ENCODE measurements around the gene ACADM.
"Not testable (repeated sequence)": the region's sequence is repeated elsewhere in the genome, so short reads cannot be mapped to it uniquely, and the experiment has no call there.

The ACADM gene

GRCh38 chr1:75736016-75736415, 11.5 kb downstream of the ACADM start:
- DNase-seq (ENCODE audit: low read depth, low spot score) = no peak

- no peak for DNase-seq (ENCODE audit: low read depth, low spot score)
Observed at GRCh38 chr1:75742047-75742625, 17.6 kb downstream of the ACADM start.

- DNase-seq (ENCODE audit: low read depth, low spot score) = no peak
Observed at GRCh38 chr1:75745276-75745675, 20.8 kb downstream of the ACADM start.

- DNase-seq (ENCODE audit: low read depth, low spot score) = not testable (repeated sequence)
Observed at GRCh38 chr1:75757210-75757609, 32.7 kb downstream of the ACADM start.

GRCh38 chr1:75758543-75758942, 34.0 kb downstream of the ACADM start:
- not testable (repeated sequence) for DNase-seq (ENCODE audit: low read depth, low spot score)

GRCh38 chr1:75764057-75764655, 39.6 kb downstream of the ACADM start:
- no peak for DNase-seq (ENCODE audit: low read depth, low spot score)

- DNase-seq (ENCODE audit: low read depth, low spot score) = peak; percentile 66
Observed at GRCh38 chr1:75765697-75766355, 41.3 kb downstream of the ACADM start.

GRCh38 chr1:75768016-75768415, 43.5 kb downstream of the ACADM start:
- peak; percentile 37 for DNase-seq (ENCODE audit: low read depth, low spot score)

GRCh38 chr1:75770761-75771160, 46.3 kb downstream of the ACADM start:
- no peak for DNase-seq (ENCODE audit: low read depth, low spot score)

GRCh38 chr1:75771978-75772377, 47.5 kb downstream of the ACADM start:
- no peak for DNase-seq (ENCODE audit: low read depth, low spot score)

GRCh38 chr1:75777812-75778211, 53.3 kb downstream of the ACADM start:
- DNase-seq (ENCODE audit: low read depth, low spot score) = not testable (repeated sequence)

GRCh38 chr1:75778694-75779093, 54.2 kb downstream of the ACADM start:
- DNase-seq (ENCODE audit: low read depth, low spot score) = not testable (repeated sequence)

GRCh38 chr1:75780183-75780582, 55.7 kb downstream of the ACADM start:
- DNase-seq (ENCODE audit: low read depth, low spot score) = not testable (repeated sequence)

GRCh38 chr1:75783920-75784319, 59.4 kb downstream of the ACADM start:
- DNase-seq (ENCODE audit: low read depth, low spot score) = not testable (repeated sequence)

- no peak for DNase-seq (ENCODE audit: low read depth, low spot score)
Observed at GRCh38 chr1:75785320-75785982, 60.9 kb downstream of the ACADM start.

GRCh38 chr1:75785983-75786853, 61.7 kb downstream of the ACADM start, which contains the start of gene RABGGTB:
Gene RABGGTB, plus strand, starts transcription at chr1:75786256. Its CDS starts 16 bp downstream, at chr1:75786272.
- DNase-seq (ENCODE audit: low read depth, low spot score) = peak; percentile 99

GRCh38 chr1:75786901-75787493, 62.5 kb downstream of the ACADM start:
- no peak for DNase-seq (ENCODE audit: low read depth, low spot score)

GRCh38 chr1:75787524-75787923, 63.0 kb downstream of the ACADM start:
- no peak for DNase-seq (ENCODE audit: low read depth, low spot score)

GRCh38 chr1:75789988-75790387, 65.5 kb downstream of the ACADM start:
- no peak for DNase-seq (ENCODE audit: low read depth, low spot score)

- no peak for DNase-seq (ENCODE audit: low read depth, low spot score)
Observed at GRCh38 chr1:75791022-75791421, 66.5 kb downstream of the ACADM start.

- DNase-seq (ENCODE audit: low read depth, low spot score) = no peak
Observed at GRCh38 chr1:75792091-75792490, 67.6 kb downstream of the ACADM start.
